ENCODE results near the gene SLC9A9. TPM values are rescaled to one million over a fixed set of nuclear protein-coding genes. Genes with fewer than 3 reads are reported as not detected.

The SLC9A9 gene
- total and polyA plus RNA-seq, 10 of the 15 experiments (the other 5 are each of a cell fraction or from before 2014, with no cell fraction given) = 3.5 to 14.2 (median 9.3) TPM

DNA sequence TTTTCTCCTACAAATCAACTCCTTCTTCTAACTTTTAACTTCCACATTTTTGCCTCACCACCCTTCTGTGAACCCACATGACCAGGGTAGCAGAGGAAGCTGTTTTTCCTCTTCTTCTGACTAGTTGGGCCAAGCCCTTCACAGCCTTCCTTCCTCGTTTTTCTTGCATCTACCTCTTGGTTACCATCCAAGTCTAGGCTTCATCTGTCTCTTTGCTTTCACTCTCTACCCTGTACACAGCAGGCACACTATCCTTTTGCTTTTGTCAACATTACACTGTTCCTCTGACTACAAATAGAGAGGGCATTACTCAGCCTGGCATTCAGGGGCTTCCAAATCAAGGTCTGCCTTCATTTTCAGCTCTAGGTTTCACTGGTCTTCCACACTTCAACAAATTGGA is 22.0 kb downstream of the SLC9A9 start (continued):
- TF ChIP-seq BHLHE40 (IDR thresholded peaks at IDR 0.05; ENCODE audit: borderline replicate concordance in 1 of 2, low read depth in 2 of 2, low read length in 1 of 2) (no peak), ZNF207 (IDR thresholded peaks at IDR 0.05; ENCODE audit: borderline replicate concordance) (no peak), EED (IDR thresholded peaks at IDR 0.05; ENCODE audit: low read depth) (no peak)
- TF ChIP-seq, protein P1, sequence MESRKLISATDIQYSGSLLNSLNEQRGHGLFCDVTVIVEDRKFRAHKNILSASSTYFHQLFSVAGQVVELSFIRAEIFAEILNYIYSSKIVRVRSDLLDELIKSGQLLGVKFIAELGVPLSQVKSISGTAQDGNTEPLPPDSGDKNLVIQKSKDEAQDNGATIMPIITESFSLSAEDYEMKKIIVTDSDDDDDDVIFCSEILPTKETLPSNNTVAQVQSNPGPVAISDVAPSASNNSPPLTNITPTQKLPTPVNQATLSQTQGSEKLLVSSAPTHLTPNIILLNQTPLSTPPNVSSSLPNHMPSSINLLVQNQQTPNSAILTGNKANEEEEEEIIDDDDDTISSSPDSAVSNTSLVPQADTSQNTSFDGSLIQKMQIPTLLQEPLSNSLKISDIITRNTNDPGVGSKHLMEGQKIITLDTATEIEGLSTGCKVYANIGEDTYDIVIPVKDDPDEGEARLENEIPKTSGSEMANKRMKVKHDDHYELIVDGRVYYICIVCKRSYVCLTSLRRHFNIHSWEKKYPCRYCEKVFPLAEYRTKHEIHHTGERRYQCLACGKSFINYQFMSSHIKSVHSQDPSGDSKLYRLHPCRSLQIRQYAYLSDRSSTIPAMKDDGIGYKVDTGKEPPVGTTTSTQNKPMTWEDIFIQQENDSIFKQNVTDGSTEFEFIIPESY (IDR thresholded peaks at IDR 0.05) = no peak

DNA sequence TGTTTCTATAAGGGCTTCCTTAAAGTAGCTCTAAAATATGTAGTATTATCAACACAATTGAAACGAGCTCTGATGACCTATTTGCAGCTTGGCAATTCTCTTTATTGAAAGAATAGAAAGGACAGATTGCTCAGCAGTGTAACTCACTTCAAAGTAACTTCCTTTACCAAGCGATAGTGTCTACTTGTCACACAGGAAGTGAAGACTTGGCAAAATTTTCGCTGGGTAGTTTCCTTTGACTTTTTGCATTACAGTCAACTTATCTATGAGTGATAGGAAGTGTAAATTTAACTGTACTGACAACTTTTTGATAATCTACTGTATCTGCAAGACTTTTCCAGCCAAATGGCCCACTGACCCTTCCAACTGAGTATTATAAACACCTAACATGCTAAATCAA is 22.8 kb downstream of the SLC9A9 start:
- 3% methylated on average over 3 of the region's 3 CpGs for WGBS (ENCODE audit: insufficient coverage, insufficient replicate concordance, low lambda C conversion rate, missing lambda C conversion rate)
- DNase-seq (ENCODE audit: low read depth, low spot score) (peak; percentile 50), FAIRE-seq (peak; percentile 38), ATAC-seq (peak; percentile 91)
- BruUV-seq (replicated peaks) = no TSS peak
- H3K79me2 ChIP-seq (ENCODE audit: control insufficient read depth, insufficient read depth, low read length) = no peaks in the 10 kb centered on the region
- H3K9ac ChIP-seq (ENCODE audit: control insufficient read depth, insufficient read depth, low read length) = no peak overlapping the region
- H3K9me3 ChIP-seq (replicated peaks; ENCODE audit: control insufficient read depth, insufficient read depth, low read length) = peaks cover 2% of the 10 kb centered on the region; the same call in 2 of the 3 replicates
- H4K20me1 ChIP-seq (ENCODE audit: control insufficient read depth, insufficient read depth) = no peaks in the 10 kb centered on the region
- H3K36me3 ChIP-seq (ENCODE audit: control insufficient read depth in 2 of 2, insufficient read depth in 2 of 2, low read length in 1 of 2) = no peaks in the 10 kb centered on the region
- ChIA-PET SMC1A (ENCODE audit: uncharacterized antibody, unreplicated experiment) (interaction anchor here (0.9 kb wide), 1 partner anchor 47 kb away, joined by 3 read pairs; no protein-coding TSS in a partner anchor), CTCF (interaction anchor here (0.7 to 1.8 kb wide), 4 partner anchors 48 to 576 kb away, joined by 3 to 8 read pairs (median 3); no protein-coding TSS in a partner anchor), RAD21 (ENCODE audit: unreplicated experiment) (no interaction called here), POLR2A (no interaction called here)
- peaks cover 21% of the 10 kb centered on the region for H3K4me1 ChIP-seq (ENCODE audit: control insufficient read depth, insufficient read depth, low read length)
- no peak overlapping the region; the same call in 1 of the 2 replicates for H3K27ac ChIP-seq (ENCODE audit: control insufficient read depth, insufficient read depth)
- intact Hi-C loops (cut with micrococcal nuclease; ENCODE audit: unreplicated experiment) = no loop called here
- H3K27me3 ChIP-seq (replicated peaks in 1 of 2; ENCODE audit: control insufficient read depth in 2 of 2, insufficient read depth in 2 of 2, low read length in 1 of 2) = no peaks in the 10 kb centered on the region
- peak overlapping the region; percentile 33 for H2AFZ ChIP-seq (ENCODE audit: control insufficient read depth, low read depth, low read length)
- no peak overlapping the region for H3K4me3 ChIP-seq
- H3K4me2 ChIP-seq (ENCODE audit: control insufficient read depth, insufficient read depth) = no peak overlapping the region
- in situ Hi-C loops (cut with MboI) = no loop called here
- TF ChIP-seq ASH2L (IDR thresholded peaks at IDR 0.05; ENCODE audit: borderline replicate concordance, low read depth) = no peak
- 0 out of 2 replicates have a peak, but pooled peaks have one; percentile 16 for TF ChIP-seq ZNF24 (IDR thresholded peaks at IDR 0.05)
- TF ChIP-seq, protein P2, sequence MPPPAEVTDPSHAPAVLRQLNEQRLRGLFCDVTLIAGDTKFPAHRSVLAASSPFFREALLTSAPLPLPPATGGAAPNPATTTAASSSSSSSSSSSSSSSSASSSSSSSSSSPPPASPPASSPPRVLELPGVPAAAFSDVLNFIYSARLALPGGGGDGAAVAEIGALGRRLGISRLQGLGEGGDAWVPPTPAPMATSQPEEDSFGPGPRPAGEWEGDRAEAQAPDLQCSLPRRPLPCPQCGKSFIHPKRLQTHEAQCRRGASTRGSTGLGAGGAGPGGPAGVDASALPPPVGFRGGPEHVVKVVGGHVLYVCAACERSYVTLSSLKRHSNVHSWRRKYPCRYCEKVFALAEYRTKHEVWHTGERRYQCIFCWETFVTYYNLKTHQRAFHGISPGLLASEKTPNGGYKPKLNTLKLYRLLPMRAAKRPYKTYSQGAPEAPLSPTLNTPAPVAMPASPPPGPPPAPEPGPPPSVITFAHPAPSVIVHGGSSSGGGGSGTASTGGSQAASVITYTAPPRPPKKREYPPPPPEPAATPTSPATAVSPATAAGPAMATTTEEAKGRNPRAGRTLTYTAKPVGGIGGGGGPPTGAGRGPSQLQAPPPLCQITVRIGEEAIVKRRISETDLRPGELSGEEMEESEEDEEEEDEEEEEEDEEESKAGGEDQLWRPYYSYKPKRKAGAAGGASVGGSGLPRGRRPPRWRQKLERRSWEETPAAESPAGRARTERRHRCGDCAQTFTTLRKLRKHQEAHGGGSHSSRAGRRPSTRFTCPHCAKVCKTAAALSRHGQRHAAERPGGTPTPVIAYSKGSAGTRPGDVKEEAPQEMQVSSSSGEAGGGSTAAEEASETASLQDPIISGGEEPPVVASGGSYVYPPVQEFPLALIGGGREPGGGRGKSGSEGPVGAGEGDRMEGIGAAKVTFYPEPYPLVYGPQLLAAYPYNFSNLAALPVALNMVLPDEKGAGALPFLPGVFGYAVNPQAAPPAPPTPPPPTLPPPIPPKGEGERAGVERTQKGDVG (CRISPR knock-in tag; IDR thresholded peaks at IDR 0.05) = no peak
- TF ChIP-seq RELA (IDR thresholded peaks at IDR 0.05; ENCODE audit: borderline replicate concordance, partially characterized antibody) = no peak
- TF ChIP-seq NR2F1 (conservative IDR thresholded peaks at IDR 0.05) = no peak
- TF ChIP-seq RAD51 (IDR thresholded peaks at IDR 0.05) = no peak
- TF ChIP-seq ATF7 (IDR thresholded peaks at IDR 0.05; ENCODE audit: low read depth) = no peak
- TF ChIP-seq, protein P3, sequence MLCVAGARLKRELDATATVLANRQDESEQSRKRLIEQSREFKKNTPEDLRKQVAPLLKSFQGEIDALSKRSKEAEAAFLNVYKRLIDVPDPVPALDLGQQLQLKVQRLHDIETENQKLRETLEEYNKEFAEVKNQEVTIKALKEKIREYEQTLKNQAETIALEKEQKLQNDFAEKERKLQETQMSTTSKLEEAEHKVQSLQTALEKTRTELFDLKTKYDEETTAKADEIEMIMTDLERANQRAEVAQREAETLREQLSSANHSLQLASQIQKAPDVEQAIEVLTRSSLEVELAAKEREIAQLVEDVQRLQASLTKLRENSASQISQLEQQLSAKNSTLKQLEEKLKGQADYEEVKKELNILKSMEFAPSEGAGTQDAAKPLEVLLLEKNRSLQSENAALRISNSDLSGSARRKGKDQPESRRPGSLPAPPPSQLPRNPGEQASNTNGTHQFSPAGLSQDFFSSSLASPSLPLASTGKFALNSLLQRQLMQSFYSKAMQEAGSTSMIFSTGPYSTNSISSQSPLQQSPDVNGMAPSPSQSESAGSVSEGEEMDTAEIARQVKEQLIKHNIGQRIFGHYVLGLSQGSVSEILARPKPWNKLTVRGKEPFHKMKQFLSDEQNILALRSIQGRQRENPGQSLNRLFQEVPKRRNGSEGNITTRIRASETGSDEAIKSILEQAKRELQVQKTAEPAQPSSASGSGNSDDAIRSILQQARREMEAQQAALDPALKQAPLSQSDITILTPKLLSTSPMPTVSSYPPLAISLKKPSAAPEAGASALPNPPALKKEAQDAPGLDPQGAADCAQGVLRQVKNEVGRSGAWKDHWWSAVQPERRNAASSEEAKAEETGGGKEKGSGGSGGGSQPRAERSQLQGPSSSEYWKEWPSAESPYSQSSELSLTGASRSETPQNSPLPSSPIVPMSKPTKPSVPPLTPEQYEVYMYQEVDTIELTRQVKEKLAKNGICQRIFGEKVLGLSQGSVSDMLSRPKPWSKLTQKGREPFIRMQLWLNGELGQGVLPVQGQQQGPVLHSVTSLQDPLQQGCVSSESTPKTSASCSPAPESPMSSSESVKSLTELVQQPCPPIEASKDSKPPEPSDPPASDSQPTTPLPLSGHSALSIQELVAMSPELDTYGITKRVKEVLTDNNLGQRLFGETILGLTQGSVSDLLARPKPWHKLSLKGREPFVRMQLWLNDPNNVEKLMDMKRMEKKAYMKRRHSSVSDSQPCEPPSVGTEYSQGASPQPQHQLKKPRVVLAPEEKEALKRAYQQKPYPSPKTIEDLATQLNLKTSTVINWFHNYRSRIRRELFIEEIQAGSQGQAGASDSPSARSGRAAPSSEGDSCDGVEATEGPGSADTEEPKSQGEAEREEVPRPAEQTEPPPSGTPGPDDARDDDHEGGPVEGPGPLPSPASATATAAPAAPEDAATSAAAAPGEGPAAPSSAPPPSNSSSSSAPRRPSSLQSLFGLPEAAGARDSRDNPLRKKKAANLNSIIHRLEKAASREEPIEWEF (IDR thresholded peaks at IDR 0.05; ENCODE audit: insufficient replicate concordance, low read depth, low read length) = no peak
- TF ChIP-seq GABPA (IDR thresholded peaks at IDR 0.05; ENCODE audit: low read depth) = peak; percentile 70
